VCaP (cell line): Measurements from ENCODE around the gene IGF2BP2.

Experiments used
- H3K27ac ChIP-seq: fragments of 450-650 bp; 2 replicates; pipeline ENCODE4 v1.5.1; 2017
- TF ChIP-seq, protein P1 (sequence below): fragments of 450-650 bp; conservative IDR thresholded peaks from 2 replicates; pipeline ENCODE4 v1.5.1; 2017; ENCODE audit warnings: mild to moderate bottlenecking, moderate library complexity

Gene IGF2BP2

DNA sequence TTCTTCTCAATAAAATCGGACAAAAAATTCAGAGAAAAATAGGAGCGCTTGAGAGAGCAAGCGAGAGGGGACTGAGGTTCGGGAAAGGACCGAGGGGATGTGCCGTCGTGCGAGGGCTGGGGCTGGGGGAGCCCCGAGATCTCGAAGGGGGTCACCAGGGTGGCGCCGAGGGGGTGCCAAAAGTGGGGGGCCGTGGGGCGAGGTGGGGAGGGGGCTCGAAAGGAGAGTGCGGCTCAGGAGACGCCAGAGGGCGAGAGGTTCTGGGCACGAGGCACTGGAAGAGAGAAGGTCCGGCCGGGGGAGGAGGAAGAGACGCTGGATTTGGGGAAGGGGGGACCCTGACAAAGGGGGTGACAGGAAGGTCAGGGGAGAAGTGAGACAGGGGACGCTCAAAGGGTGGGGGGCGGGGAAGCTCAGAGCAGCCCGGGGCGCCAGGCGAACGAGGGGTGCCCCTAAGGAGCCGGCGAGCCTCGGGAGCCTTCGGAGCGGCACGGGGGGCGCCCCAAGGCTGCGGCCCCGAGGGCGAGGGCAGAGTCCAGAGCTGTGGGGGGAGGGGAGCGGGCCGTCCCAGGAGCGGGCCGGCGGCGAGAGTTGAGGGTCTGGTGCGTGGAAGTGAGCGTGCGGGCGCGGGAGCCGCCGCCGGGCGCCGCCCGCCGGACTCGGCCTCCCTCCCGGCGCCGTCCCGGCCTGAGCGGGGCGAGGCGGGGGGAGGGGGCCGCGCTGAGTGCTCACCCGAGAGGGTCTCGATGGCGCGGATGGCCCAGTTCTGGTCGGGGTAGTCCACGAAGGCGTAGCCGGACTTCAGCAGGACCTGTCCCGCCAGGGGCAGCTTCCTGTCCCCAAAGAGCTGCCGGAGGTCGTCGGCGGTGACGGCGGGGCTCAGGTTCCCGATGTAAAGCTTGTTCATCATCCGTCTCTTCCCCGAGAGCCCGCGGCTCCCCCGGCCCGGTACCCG lies 514 bp downstream of the IGF2BP2 start:
- peak overlapping the region; percentile 65; the same call in 1 of the 2 replicates for H3K27ac ChIP-seq

DNA sequence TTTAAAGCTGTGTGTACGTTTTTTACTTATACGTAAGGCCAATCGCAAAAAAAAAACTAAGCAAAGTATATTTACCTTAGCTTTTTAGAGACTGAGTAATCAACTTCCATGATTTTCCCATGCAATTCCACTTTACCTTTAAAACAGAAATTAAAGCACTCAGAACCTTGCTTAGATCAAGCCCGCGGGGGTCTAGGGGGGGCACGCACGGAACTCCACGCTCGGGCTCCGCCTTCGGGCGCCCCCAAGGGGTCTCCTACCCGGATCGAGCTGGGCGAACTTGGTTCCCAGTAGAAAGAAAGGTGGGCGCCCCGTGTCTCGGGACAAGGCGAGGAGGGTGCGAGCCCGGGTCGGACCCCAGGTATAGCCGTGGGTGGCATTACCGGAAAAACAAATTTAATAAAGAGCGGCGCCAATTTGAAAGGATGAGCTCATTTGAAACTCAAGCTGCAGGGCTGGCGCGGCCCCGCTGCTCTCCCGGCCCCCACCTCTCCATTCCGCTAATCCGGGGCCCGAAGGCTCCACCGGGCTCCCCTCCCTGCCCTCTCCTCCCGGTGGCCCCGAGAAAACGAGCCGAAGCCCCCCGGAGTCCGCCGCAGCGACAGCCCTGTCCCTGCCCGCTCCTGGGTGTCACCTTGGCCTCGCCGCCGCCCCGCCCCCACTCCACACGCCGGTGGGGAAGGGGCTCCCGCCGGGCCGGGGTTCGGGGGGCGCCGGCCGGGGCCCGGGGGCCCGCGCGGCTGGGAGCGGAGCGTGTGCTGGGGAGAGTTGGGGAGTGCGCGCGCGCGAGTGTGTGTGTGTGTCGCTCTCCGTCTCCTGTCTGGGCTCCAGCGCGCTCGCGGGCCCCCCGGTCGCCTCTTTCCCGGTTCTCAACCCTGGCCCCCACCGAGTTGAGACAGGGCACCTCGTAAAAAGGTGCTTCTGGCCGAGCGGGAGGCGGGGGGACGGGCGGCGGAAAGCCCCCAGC lies 1.5 kb downstream of the IGF2BP2 start:
- peak overlapping the region; percentile 46; the same call in 1 of the 2 replicates for H3K27ac ChIP-seq
- TF ChIP-seq, protein P1, sequence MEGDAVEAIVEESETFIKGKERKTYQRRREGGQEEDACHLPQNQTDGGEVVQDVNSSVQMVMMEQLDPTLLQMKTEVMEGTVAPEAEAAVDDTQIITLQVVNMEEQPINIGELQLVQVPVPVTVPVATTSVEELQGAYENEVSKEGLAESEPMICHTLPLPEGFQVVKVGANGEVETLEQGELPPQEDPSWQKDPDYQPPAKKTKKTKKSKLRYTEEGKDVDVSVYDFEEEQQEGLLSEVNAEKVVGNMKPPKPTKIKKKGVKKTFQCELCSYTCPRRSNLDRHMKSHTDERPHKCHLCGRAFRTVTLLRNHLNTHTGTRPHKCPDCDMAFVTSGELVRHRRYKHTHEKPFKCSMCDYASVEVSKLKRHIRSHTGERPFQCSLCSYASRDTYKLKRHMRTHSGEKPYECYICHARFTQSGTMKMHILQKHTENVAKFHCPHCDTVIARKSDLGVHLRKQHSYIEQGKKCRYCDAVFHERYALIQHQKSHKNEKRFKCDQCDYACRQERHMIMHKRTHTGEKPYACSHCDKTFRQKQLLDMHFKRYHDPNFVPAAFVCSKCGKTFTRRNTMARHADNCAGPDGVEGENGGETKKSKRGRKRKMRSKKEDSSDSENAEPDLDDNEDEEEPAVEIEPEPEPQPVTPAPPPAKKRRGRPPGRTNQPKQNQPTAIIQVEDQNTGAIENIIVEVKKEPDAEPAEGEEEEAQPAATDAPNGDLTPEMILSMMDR = no peak

More for the DNA sequence above, 514 bp downstream of the IGF2BP2 start:
- TF ChIP-seq, protein P1 = no peak

DNA sequence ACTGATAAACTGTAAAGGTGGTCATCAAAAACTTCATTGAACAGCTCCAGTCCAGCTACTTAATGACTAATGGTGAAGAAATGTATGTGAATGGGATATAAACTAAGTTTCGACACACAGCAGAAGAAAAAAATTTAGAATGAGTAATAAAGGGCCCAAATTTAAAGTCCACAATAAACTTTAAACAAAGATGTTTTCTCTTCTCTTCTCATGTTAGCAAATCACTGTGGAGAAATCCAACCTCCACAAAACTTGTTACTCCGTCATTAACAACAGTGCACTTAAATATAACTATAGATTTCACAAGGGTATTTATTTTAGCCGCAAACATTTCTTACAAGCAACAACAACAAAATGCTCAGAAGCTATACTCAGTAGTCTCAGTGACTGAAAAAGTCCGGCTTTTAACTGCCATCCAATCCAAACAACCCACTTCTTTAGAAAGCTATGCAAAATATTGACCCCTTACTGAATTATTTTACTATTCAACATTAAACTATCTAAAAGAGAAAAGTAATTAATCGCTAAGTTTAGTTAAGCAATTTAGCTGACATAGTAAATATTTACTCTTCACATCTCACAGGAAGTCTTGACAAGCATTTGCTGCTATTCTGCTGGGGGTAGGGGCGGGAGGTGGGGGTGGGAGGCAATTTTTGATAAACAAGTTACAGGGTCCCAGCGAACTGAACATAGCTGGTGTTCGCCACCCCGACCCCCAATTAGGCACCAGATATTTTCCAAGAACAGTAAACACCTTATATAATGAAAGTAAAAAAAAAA lies 2.4 kb downstream of the IGF2BP2 start:
- TF ChIP-seq, protein P1 = no peak
- no peak overlapping the region; the same call in 1 of the 2 replicates for H3K27ac ChIP-seq

DNA sequence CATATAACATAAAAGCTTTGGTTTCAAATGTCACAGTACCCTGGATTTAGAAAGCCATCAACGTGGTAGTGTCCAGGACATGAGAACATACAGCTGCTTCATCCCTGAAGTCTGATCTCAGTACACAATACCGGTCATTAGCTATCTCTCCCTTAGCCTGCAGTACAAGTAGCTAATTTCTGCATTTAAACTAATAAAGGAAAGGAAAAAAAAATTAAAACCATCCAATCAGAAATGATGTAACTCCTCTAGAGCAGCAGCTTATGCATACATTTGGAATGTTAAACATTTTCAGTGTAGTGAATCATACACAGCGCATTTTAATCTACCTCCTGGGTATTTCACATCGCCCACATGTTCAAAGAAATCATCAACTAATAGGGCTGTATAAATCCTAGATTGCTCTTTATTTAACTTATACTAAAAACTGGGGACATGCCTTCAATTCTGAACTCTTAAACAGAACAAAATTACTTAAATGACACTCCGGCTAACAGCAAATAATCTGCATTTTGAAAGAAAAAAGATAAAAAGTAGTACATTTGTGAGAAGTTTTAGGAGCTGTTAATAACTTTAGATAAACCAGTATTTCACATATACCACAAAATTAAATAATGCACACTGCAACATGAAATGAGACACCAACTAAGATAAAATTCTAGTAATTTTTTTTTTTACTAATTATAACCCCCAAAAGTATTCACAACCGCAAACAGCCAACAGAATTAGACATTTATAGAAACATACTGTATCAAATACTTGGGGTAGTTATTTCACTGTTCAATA lies 3.7 kb downstream of the IGF2BP2 start:
- TF ChIP-seq, protein P1 = no peak
- H3K27ac ChIP-seq = no peak overlapping the region

DNA sequence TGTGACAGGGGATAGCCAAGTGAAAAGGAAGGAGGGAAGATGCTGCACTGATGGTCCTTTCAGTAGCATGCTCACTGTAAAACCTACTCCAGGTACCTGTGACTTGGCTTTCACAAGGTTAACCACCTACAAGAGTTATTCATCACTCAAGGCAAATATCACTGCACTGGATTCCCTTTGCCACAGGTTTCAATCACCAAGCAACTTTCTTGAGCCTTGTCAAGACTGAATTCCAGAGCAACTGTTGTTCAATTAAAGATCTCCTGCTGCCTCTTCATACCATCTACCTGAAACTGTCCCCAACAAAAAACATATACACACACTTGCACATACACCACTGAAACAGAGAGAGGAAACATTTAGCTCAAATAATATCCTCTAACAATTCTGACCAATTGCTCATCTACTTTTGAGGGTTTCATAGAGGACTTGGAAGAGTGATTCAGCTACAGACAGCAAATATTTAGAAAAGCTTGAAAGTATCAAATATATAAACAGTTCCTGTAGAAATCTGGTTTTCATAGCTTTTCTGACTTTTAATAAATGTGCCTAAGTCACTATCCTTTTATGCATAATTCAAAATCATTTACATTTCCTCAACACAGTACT lies 6.5 kb downstream of the IGF2BP2 start:
- H3K27ac ChIP-seq = no peak overlapping the region
- TF ChIP-seq, protein P1 = no peak
